ENCODE measurements around the gene LRRC38.

- TF ChIP-seq CTCF (IDR thresholded peaks at IDR 0.05; ENCODE audit: insufficient read depth, low read depth, low read length) (no peak), EZH2 (IDR thresholded peaks at IDR 0.05; ENCODE audit: insufficient read depth, low read length) (no peak)
These were observed 3.3 kb downstream of the LRRC38 start for GRCh38 chr1:13510499-13510898.
